Trophoblast cell (in vitro differentiated cells and primary cell): ENCODE measurements around the gene UNC13B.

Source experiments
- DNase-seq, 2 donors: peaks; one replicate each; pipeline ENCODE4 v3.0.0-alpha.2; 2016
- H2AFZ ChIP-seq: 2 replicates; pipeline ENCODE4 v1.6.1; 2013; ENCODE audit warnings: low read length, moderate library complexity, mild to moderate bottlenecking; ENCODE audit not compliant: insufficient read depth, poor library complexity
- H2AK5ac ChIP-seq: 2 replicates; pipeline ENCODE4 v1.6.1; 2013; ENCODE audit warnings: mild to moderate bottlenecking, low read length
- H2BK120ac ChIP-seq: 2 replicates; pipeline ENCODE4 v1.6.1; 2013; ENCODE audit warnings: low read length, mild to moderate bottlenecking, moderate library complexity; ENCODE audit not compliant: insufficient read depth, poor library complexity
- H2BK12ac ChIP-seq: 2 replicates; pipeline ENCODE4 v1.6.1; 2013; ENCODE audit warnings: mild to moderate bottlenecking, low read length, moderate library complexity
- H2BK5ac ChIP-seq: 2 replicates; pipeline ENCODE4 v1.6.1; 2013; ENCODE audit warnings: low read length, low read depth, moderate library complexity, mild to moderate bottlenecking; ENCODE audit not compliant: poor library complexity
- H3K14ac ChIP-seq: 2 replicates; pipeline ENCODE4 v1.6.1; 2013; ENCODE audit warnings: mild to moderate bottlenecking, low read length
- H3K18ac ChIP-seq: 2 replicates; pipeline ENCODE4 v1.6.1; 2013; ENCODE audit warnings: mild to moderate bottlenecking, low read length
- H3K23ac ChIP-seq: 2 replicates; pipeline ENCODE4 v1.6.1; 2013; ENCODE audit warnings: low read length
- H3K27ac ChIP-seq: 2 replicates; pipeline ENCODE4 v1.5.1; 2013; ENCODE audit warnings: low read depth, mild to moderate bottlenecking, inconsistent platforms, low read length, moderate library complexity
- H3K27me3 ChIP-seq: 2 replicates; pipeline ENCODE4 v1.6.1; 2013; ENCODE audit warnings: inconsistent platforms, mild to moderate bottlenecking, low read length, moderate library complexity; ENCODE audit not compliant: insufficient read depth
- H3K36me3 ChIP-seq, 2 experiments: 1 replicate in 1 of 2; 2 replicates in 1 of 2; pipeline ENCODE4 v1.6.1; 2013; ENCODE audit warnings: low read length in 2 of 2, mild to moderate bottlenecking in 2 of 2, moderate library complexity in 1 of 2; ENCODE audit not compliant: insufficient read depth in 2 of 2, control insufficient read depth in 1 of 2
- H3K4ac ChIP-seq: 2 replicates; pipeline ENCODE4 v1.6.1; 2013; ENCODE audit warnings: low read depth, mild to moderate bottlenecking, low read length, moderate library complexity
- H3K4me1 ChIP-seq, 2 experiments: 1 replicate in 1 of 2; 2 replicates in 1 of 2; pipeline ENCODE4 v1.6.1; 2013; ENCODE audit warnings: low read length in 2 of 2, mild to moderate bottlenecking in 2 of 2, moderate library complexity in 1 of 2; ENCODE audit not compliant: insufficient read depth in 2 of 2, control insufficient read depth in 1 of 2
- H3K4me2 ChIP-seq: 2 replicates; pipeline ENCODE4 v1.6.1; 2013; ENCODE audit warnings: inconsistent platforms, mild to moderate bottlenecking, low read length, moderate library complexity
- H3K4me3 ChIP-seq: 2 replicates; pipeline ENCODE4 v1.5.1; 2013; ENCODE audit warnings: mild to moderate bottlenecking, low read depth, low read length, inconsistent platforms
- H3K79me1 ChIP-seq: one replicate; pipeline ENCODE4 v1.6.1; 2013; ENCODE audit warnings: low read length
- H3K79me2 ChIP-seq: 2 replicates; pipeline ENCODE4 v1.6.1; 2013; ENCODE audit warnings: low read length, mild to moderate bottlenecking; ENCODE audit not compliant: control insufficient read depth, insufficient read depth, poor library complexity
- H3K9ac ChIP-seq: 2 replicates; pipeline ENCODE4 v1.6.1; 2013; ENCODE audit warnings: mild to moderate bottlenecking, low read length
- H3K9me3 ChIP-seq: 2 replicates; pipeline ENCODE4 v1.6.1; 2013; ENCODE audit warnings: low read depth, mild to moderate bottlenecking, control low read depth, inconsistent platforms, low read length; ENCODE audit not compliant: insufficient read depth
- H4K12ac ChIP-seq: 2 replicates; pipeline ENCODE4 v1.6.1; 2013; ENCODE audit warnings: low read depth, mild to moderate bottlenecking, low read length, moderate library complexity
- H4K8ac ChIP-seq: 2 replicates; pipeline ENCODE4 v1.6.1; 2013; ENCODE audit warnings: low read depth, mild to moderate bottlenecking, low read length, moderate library complexity
- H4K91ac ChIP-seq: one replicate; pipeline ENCODE4 v1.6.1; 2013; ENCODE audit warnings: low read depth, mild to moderate bottlenecking, low read length, moderate library complexity
- WGBS: extraction: QIAGEN DNeasy Blood & Tissue Kit; methylation state at CpG from one replicate; pipeline ENCODE4 v1.1.7; 2013; ENCODE audit warnings: missing lambda C conversion rate; ENCODE audit not compliant: insufficient read length, insufficient coverage; ENCODE audit errors: extremely low coverage; 5-methylcytosine and 5-hydroxymethylcytosine counted together

UNC13B gene

DNA sequence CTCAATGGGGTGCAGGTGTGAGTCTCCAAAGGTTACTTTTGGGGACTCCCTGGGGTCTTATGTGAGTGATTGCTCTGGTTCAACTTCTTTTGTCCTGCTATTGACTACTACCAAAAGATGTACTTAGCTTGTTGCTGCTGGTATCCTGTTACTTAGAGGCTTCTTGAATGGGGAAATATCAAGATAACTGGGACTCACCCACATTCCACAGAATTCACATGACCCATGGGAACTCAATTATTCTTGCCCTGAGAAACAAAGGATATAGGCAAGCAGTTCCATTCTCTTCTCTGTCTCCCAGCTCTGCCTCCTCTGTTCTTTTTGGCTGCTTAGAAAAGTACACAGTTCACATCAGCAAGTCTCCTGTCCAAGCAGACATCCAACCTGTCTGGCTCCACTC is 105.9 kb downstream of the UNC13B start:
- H3K9ac ChIP-seq, result no peak overlapping the region
- H3K4me1 ChIP-seq, result peaks cover 0 to 2% of the 10 kb centered on the region in 2 experiments
- H3K27me3 ChIP-seq, result no peaks in the 10 kb centered on the region
- H2AK5ac ChIP-seq, result no peak overlapping the region
- H3K4me2 ChIP-seq, result no peak overlapping the region
- H3K23ac ChIP-seq, result no peak overlapping the region
- no peak overlapping the region for H2AFZ ChIP-seq
- no peak overlapping the region for H4K12ac ChIP-seq
- H3K27ac ChIP-seq, result no peak overlapping the region
- no peaks in the 10 kb centered on the region for H3K79me1 ChIP-seq
- no peak overlapping the region for H3K14ac ChIP-seq
- no peak overlapping the region for H2BK12ac ChIP-seq
- H3K79me2 ChIP-seq, result no peaks in the 10 kb centered on the region
- no peak overlapping the region for H3K4ac ChIP-seq
- no peak overlapping the region for H2BK120ac ChIP-seq
- H3K36me3 ChIP-seq, result no peaks in the 10 kb centered on the region
- H3K4me3 ChIP-seq, result no peak overlapping the region
- H2BK5ac ChIP-seq, result no peak overlapping the region
- H3K9me3 ChIP-seq, result no peaks in the 10 kb centered on the region
- no peak overlapping the region for H4K91ac ChIP-seq
- H4K8ac ChIP-seq, result no peak overlapping the region
- no peak overlapping the region for H3K18ac ChIP-seq
- no peak for DNase-seq

DNA sequence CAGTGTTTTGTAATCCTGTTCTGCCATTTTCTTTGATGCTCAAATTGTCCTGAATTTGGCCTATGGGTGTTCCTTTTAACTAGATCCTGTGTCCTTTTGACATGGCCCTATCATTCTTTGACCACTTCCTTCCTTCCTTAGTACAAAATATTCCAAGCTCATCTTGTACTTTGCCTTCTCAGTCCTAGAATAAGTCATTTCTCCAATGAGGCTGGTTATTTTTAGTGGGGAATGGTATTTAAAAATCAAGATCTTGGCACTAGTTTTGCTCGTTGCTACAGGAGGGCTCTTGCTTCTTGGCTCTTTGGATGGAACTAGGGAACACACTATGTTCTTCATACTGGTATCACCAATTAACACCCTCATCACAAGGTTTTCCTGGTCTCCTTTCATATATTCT is 108.1 kb downstream of the UNC13B start:
- no peaks in the 10 kb centered on the region for H3K36me3 ChIP-seq
- no CpG with 5 or more reads among the region's 1 CpG for WGBS
- H3K27ac ChIP-seq, result no peak overlapping the region

DNA sequence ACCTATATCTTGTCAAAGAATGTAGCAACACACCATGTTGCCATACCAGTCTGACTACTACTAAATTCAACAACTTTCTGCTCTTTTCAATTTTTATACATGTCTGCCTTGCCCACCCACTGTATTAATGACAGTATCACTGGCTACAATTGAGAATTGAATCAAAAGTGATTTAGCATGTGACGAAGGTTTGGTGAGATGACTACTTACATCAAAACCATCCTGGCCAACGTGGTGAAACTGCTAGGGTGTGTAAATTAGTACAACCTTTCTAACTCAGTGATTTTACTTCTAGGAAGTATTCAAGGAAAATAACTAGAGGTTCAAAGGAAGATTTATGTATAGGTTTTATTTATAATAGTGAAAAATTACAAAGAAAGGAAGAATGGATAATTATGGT is 109.8 kb downstream of the UNC13B start:
- no CpG with 5 or more reads among the region's 2 CpGs for WGBS

More for the DNA sequence above, 108.1 kb downstream of the UNC13B start:
- Histone ChIP-seq H4K91ac (no peak overlapping the region), H3K14ac (no peak overlapping the region), H3K27me3 (no peaks in the 10 kb centered on the region), H4K8ac (no peak overlapping the region), H2BK5ac (no peak overlapping the region), H2AFZ (no peak overlapping the region), H4K12ac (no peak overlapping the region), H3K4me3 (no peak overlapping the region), H3K4me1 (peaks cover 0 to 2% of the 10 kb centered on the region in 2 experiments), H2BK12ac (no peak overlapping the region), H2BK120ac (no peak overlapping the region), H3K79me1 (no peaks in the 10 kb centered on the region), H3K9ac (no peak overlapping the region), H3K4ac (no peak overlapping the region), H3K9me3 (no peaks in the 10 kb centered on the region), H3K23ac (no peak overlapping the region), H2AK5ac (no peak overlapping the region), H3K18ac (no peak overlapping the region), H3K4me2 (no peak overlapping the region), H3K79me2 (no peaks in the 10 kb centered on the region)
- no peak for DNase-seq

DNA sequence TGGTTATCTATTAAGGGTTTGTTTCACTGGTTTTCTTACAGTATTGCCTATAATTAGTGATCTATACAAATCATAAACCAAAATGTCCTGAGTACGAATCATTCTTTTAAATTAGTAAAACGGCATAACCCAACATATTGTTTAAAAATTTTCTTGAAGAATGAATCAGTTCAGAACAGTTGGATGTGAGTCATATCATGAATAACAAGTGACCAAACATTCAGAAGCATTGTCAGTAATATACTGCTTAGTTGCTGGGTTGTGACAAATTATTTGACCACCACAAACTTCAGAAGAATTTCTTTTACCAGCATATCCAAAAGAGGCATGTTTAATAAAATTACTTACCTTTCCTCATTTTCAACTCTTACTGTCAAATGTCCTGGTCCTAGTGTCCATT is 111.2 kb downstream of the UNC13B start:
- H3K27me3 ChIP-seq, result no peaks in the 10 kb centered on the region
- no peak overlapping the region for H3K18ac ChIP-seq
- WGBS, result no CpG with 5 or more reads among the region's 2 CpGs
- H4K91ac ChIP-seq, result no peak overlapping the region
- no peak overlapping the region for H2AFZ ChIP-seq
- H3K14ac ChIP-seq, result no peak overlapping the region
- H3K4ac ChIP-seq, result no peak overlapping the region
- H2AK5ac ChIP-seq, result no peak overlapping the region
- H3K23ac ChIP-seq, result no peak overlapping the region
- H3K9ac ChIP-seq, result no peak overlapping the region
- no peaks in the 10 kb centered on the region for H3K36me3 ChIP-seq
- no peak for DNase-seq
- H2BK12ac ChIP-seq, result no peak overlapping the region
- H3K4me1 ChIP-seq, result peaks cover 0 to under 1% of the 10 kb centered on the region in 2 experiments
- H3K9me3 ChIP-seq, result no peaks in the 10 kb centered on the region
- no peak overlapping the region for H2BK5ac ChIP-seq
- no peak overlapping the region for H3K4me3 ChIP-seq
- H2BK120ac ChIP-seq, result no peak overlapping the region
- no peak overlapping the region for H4K12ac ChIP-seq
- no peak overlapping the region for H3K27ac ChIP-seq
- no peak overlapping the region for H4K8ac ChIP-seq
- no peaks in the 10 kb centered on the region for H3K79me1 ChIP-seq
- no peak overlapping the region for H3K4me2 ChIP-seq
- H3K79me2 ChIP-seq, result no peaks in the 10 kb centered on the region

More for the DNA sequence above, 109.8 kb downstream of the UNC13B start:
- Histone ChIP-seq H3K4me2 (no peak overlapping the region), H2AFZ (no peak overlapping the region), H3K36me3 (no peaks in the 10 kb centered on the region), H3K9me3 (no peaks in the 10 kb centered on the region), H2BK12ac (no peak overlapping the region), H2AK5ac (no peak overlapping the region), H2BK5ac (no peak overlapping the region), H4K8ac (no peak overlapping the region), H4K91ac (no peak overlapping the region), H3K79me1 (no peaks in the 10 kb centered on the region), H3K23ac (no peak overlapping the region), H3K4me1 (peaks cover 0 to 2% of the 10 kb centered on the region in 2 experiments), H3K4me3 (no peak overlapping the region), H3K27me3 (no peaks in the 10 kb centered on the region), H2BK120ac (no peak overlapping the region), H3K79me2 (no peaks in the 10 kb centered on the region), H3K27ac (no peak overlapping the region), H3K14ac (no peak overlapping the region), H3K18ac (no peak overlapping the region), H4K12ac (no peak overlapping the region), H3K4ac (no peak overlapping the region), H3K9ac (no peak overlapping the region)
- DNase-seq, result peak in 1 of 2 donors; percentile 3
